Thyroid gland (tissue), 4 donors: ENCODE results near the gene EBP.

Source experiments
- POLR2A ChIP-seq, 2 donors: fragments of 450-650 bp; IDR thresholded peaks; one replicate each; pipeline ENCODE4 v1.6.1; 2017; ENCODE audit warnings: antibody characterized with exemption in 2 of 2, mild to moderate bottlenecking in 2 of 2, moderate library complexity in 1 of 2
- TF ChIP-seq, protein P1 (sequence below), 6 experiments: fragments of 200-600 bp in 3 of 6; fragments of 450-650 bp in 3 of 6; sonication (generic) in 3 of 6; IDR thresholded peaks; one replicate each; pipeline ENCODE4 v1.5.1; 2016 to 2019; ENCODE audit warnings: antibody characterized with exemption in 6 of 6, mild to moderate bottlenecking in 2 of 6, inconsistent platforms in 1 of 6, moderate library complexity in 1 of 6

DNA sequence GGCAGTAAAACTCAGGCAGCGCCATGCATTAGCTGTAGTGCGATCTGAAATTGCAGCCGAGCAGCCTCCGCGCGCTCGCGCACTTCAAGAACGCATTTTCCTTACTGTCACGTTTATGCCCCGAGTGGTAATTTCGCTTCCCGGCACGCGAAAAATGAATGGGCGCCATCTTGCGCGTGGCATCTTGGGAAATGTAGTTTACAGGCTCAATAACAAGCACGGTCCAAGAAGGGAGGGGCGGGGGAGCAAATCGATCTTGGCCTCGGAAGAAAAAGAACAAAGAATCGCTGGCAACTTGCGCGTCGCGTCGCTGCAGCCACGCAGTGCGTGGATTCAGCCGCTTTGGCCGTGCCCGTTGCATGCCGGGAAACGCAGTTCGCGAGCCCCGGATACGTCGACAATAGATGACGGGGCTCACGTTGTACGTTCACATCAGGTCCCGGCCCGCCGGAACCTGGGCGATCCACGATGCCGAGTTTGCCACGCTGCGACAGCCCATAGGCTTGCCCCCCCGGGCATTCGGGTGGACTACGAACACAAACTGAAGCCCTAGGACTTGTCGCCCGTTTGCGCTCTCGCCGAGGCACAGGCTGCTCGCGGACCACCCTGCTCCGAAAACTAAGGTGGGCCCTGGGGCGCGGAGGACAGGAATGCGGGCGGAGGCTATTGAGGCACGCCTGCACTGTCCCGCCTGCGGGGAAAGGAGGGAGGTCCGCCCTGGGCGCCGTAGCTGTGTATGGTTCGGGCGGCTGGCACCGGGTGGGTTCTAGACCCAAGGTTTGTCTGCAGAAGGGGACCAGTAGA, 45.6 kb upstream of the EBP start, which contains the start of gene FTSJ1:
- TF ChIP-seq, protein P1, sequence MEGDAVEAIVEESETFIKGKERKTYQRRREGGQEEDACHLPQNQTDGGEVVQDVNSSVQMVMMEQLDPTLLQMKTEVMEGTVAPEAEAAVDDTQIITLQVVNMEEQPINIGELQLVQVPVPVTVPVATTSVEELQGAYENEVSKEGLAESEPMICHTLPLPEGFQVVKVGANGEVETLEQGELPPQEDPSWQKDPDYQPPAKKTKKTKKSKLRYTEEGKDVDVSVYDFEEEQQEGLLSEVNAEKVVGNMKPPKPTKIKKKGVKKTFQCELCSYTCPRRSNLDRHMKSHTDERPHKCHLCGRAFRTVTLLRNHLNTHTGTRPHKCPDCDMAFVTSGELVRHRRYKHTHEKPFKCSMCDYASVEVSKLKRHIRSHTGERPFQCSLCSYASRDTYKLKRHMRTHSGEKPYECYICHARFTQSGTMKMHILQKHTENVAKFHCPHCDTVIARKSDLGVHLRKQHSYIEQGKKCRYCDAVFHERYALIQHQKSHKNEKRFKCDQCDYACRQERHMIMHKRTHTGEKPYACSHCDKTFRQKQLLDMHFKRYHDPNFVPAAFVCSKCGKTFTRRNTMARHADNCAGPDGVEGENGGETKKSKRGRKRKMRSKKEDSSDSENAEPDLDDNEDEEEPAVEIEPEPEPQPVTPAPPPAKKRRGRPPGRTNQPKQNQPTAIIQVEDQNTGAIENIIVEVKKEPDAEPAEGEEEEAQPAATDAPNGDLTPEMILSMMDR (IDR thresholded peaks at IDR 0.05), result no peak
- peak in 1 of 2 donors; percentile 58 for TF ChIP-seq POLR2A (IDR thresholded peaks at IDR 0.05)
